K562 (cell line): Measurements from ENCODE around the gene NACC1. TPM values are rescaled to one million over a fixed set of nuclear protein-coding genes. Genes with fewer than 3 reads are reported as not detected.
A peak's percentile ranks its signal among the peaks of the same experiment; 100 is the strongest.

Experiments used
- BRD9 ChIP-seq: fragments of 450-650 bp; IDR thresholded peaks from 2 replicates; pipeline ENCODE4 v1.6.1; 2018; ENCODE audit warnings: low read depth; ENCODE audit not compliant: partially characterized antibody
- ELF4 ChIP-seq: fragments of 450-650 bp; formaldehyde crosslinking; IDR thresholded peaks from 2 replicates; pipeline ENCODE4 v1.4.0; 2022; ENCODE audit warnings: missing genetic modification characterization
- KLF10 ChIP-seq: fragments of 250-450 bp; sonication (Bioruptor Pico); IDR thresholded peaks from 2 replicates; pipeline ENCODE4 v1.6.1; 2021; ENCODE audit warnings: matching md5 sums
- NR1H2 ChIP-seq: sonication (generic); formaldehyde crosslinking; IDR thresholded peaks from 2 replicates; pipeline ENCODE4 v1.4.0; 2020; ENCODE audit warnings: mild to moderate bottlenecking, missing genetic modification reagents
- RCOR1 ChIP-seq, 2 experiments: IDR thresholded peaks; 2 replicates each; pipeline ENCODE4 v1.6.1; 2012; ENCODE audit warnings: low read depth in 2 of 2, low read length in 2 of 2, borderline replicate concordance in 1 of 2, improper control_type of control experiment in 1 of 2
- RUNX1 ChIP-seq: sonication (generic); IDR thresholded peaks from 2 replicates; pipeline ENCODE4 v1.6.1; 2016; ENCODE audit warnings: antibody characterized with exemption, low read depth
- SREBF2 ChIP-seq: sonication (generic); formaldehyde crosslinking; IDR thresholded peaks from 2 replicates; pipeline ENCODE4 v1.4.0; 2020; ENCODE audit warnings: mild to moderate bottlenecking, missing genetic modification reagents
- TCF3 ChIP-seq: sonication (generic); formaldehyde crosslinking; IDR thresholded peaks from 2 replicates; pipeline ENCODE4 v1.4.0; 2020; ENCODE audit warnings: mild to moderate bottlenecking, missing genetic modification reagents
- U2AF1 ChIP-seq: fragments of 200-400 bp; formaldehyde crosslinking; optimal IDR thresholded peaks from 2 replicates; pipeline ENCODE3; 2017; ENCODE audit warnings: mild to moderate bottlenecking, low read depth, low read length, moderate library complexity
- ZKSCAN1 ChIP-seq: fragments of 150-350 bp; IDR thresholded peaks from 2 replicates; pipeline ENCODE4 v1.6.1; 2016; ENCODE audit warnings: low read depth, low read length
- ZNF77 ChIP-seq: fragments of 250-450 bp; sonication (Bioruptor Pico); IDR thresholded peaks from 2 replicates; pipeline ENCODE4 v1.5.0; 2020
- polyA plus RNA-seq, 8 experiments: library from polyadenylated mRNA; depleted of rRNA in 4 of 8; stranded (reverse) in 5 of 8; unstranded in 3 of 8; fragments of >200 nt; fragmentation: Nextera tagmentation in 2 of 8; fragmentation: Illumina TruSeq in 1 of 8; extraction: Ambion mirVana in 2 of 8; extraction: Trizol in 1 of 8; gene quantifications; 2 replicates each; pipeline versions ENCODE4 v1.2.1 to v1.2.3, GENCODE V29; 2011 to 2014; ENCODE audit warnings: inconsistent platforms in 1 of 8, missing spikeins in 1 of 8
- total RNA-seq, 7 experiments: library from RNA; depleted of rRNA in 6 of 7; stranded (reverse); fragments of >200 nt in 6 of 7; fragmentation: Illumina TruSeq in 2 of 7; extraction: Trizol in 2 of 7; gene quantifications; 2 replicates each; pipeline versions ENCODE4 v1.2.1 to v1.2.3, GENCODE V29; 2011 to 2021; ENCODE audit warnings: low replicate concordance in 1 of 7
- TF ChIP-seq, protein P1 (sequence below): fragments of 250-450 bp; sonication (Bioruptor Pico); IDR thresholded peaks from 2 replicates; pipeline ENCODE4 v1.9.0; 2021; ENCODE audit warnings: mild to moderate bottlenecking, inconsistent platforms
- TF ChIP-seq, protein P2 (sequence below), 2 experiments: fragments of 450-650 bp; IDR thresholded peaks; 2 replicates each; pipeline ENCODE4 v1.6.1; 2016
- TF ChIP-seq, protein P3 (sequence below): IDR thresholded peaks from 2 replicates; pipeline ENCODE4 v1.6.1; 2011; ENCODE audit warnings: borderline replicate concordance, low read depth, mild to moderate bottlenecking, moderate library complexity, low read length; ENCODE audit not compliant: insufficient read depth, poor library complexity, severe bottlenecking
- TF ChIP-seq, protein P4 (sequence below): fragments of 450-650 bp; IDR thresholded peaks from 2 replicates; pipeline ENCODE4 v1.6.1; 2017; ENCODE audit warnings: antibody characterized with exemption, mild to moderate bottlenecking
- TF ChIP-seq, protein P5 (sequence below): sonication (generic); formaldehyde crosslinking; IDR thresholded peaks from 2 replicates; pipeline ENCODE4 v1.8.1; 2023; ENCODE audit warnings: mild to moderate bottlenecking, missing genetic modification reagents

The NACC1 gene
- total and polyA plus RNA-seq, 9 of the 15 experiments (the other 6 are each of a cell fraction or from before 2014, with no cell fraction given), result 0.04 to 96.6 (median 25.8) TPM

DNA sequence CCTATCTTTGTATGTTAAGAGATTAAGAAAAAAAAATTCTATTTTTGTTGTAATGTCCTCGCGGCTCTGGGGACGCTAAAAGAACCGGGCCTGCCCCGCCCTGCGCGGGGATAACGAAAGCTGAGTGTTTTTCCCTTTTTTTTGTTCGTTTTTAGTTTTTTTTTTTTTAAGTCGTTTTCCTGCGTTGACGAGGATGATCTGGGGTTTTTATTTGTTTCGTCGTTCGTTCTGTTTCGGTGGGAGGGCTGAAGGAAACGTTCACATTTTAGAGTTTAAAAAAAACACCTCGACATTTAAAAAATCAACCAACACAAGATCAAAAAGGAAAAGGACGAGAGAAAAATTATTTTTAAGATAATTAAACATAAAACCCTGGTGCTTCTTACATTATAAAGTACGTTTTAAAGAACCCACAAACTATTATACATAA lies 21.0 kb upstream of the NACC1 start (continued):
- TF ChIP-seq, protein P1, sequence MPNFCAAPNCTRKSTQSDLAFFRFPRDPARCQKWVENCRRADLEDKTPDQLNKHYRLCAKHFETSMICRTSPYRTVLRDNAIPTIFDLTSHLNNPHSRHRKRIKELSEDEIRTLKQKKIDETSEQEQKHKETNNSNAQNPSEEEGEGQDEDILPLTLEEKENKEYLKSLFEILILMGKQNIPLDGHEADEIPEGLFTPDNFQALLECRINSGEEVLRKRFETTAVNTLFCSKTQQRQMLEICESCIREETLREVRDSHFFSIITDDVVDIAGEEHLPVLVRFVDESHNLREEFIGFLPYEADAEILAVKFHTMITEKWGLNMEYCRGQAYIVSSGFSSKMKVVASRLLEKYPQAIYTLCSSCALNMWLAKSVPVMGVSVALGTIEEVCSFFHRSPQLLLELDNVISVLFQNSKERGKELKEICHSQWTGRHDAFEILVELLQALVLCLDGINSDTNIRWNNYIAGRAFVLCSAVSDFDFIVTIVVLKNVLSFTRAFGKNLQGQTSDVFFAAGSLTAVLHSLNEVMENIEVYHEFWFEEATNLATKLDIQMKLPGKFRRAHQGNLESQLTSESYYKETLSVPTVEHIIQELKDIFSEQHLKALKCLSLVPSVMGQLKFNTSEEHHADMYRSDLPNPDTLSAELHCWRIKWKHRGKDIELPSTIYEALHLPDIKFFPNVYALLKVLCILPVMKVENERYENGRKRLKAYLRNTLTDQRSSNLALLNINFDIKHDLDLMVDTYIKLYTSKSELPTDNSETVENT (CRISPR knock-in tag), result no peak
- TF ChIP-seq RUNX1, result no peak
- TF ChIP-seq KLF10, result no peak
- no peak for TF ChIP-seq ZNF77 (CRISPR knock-in tag)
- no peak for TF ChIP-seq SREBF2 (CRISPR knock-in tag)
- TF ChIP-seq ZKSCAN1, result no peak
- TF ChIP-seq NR1H2 (CRISPR knock-in tag), result no peak
- TF ChIP-seq BRD9, result no peak
- TF ChIP-seq, protein P2, sequence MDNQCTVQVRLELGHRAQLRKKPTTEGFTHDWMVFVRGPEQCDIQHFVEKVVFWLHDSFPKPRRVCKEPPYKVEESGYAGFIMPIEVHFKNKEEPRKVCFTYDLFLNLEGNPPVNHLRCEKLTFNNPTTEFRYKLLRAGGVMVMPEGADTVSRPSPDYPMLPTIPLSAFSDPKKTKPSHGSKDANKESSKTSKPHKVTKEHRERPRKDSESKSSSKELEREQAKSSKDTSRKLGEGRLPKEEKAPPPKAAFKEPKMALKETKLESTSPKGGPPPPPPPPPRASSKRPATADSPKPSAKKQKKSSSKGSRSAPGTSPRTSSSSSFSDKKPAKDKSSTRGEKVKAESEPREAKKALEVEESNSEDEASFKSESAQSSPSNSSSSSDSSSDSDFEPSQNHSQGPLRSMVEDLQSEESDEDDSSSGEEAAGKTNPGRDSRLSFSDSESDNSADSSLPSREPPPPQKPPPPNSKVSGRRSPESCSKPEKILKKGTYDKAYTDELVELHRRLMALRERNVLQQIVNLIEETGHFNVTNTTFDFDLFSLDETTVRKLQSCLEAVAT (IDR thresholded peaks at IDR 0.05), result peak; percentile 51 to 78; a peak in 2 of 4 replicates
- no peak for TF ChIP-seq ELF4 (CRISPR knock-in tag)
- TF ChIP-seq TCF3 (CRISPR knock-in tag), result no peak
- TF ChIP-seq, protein P3, sequence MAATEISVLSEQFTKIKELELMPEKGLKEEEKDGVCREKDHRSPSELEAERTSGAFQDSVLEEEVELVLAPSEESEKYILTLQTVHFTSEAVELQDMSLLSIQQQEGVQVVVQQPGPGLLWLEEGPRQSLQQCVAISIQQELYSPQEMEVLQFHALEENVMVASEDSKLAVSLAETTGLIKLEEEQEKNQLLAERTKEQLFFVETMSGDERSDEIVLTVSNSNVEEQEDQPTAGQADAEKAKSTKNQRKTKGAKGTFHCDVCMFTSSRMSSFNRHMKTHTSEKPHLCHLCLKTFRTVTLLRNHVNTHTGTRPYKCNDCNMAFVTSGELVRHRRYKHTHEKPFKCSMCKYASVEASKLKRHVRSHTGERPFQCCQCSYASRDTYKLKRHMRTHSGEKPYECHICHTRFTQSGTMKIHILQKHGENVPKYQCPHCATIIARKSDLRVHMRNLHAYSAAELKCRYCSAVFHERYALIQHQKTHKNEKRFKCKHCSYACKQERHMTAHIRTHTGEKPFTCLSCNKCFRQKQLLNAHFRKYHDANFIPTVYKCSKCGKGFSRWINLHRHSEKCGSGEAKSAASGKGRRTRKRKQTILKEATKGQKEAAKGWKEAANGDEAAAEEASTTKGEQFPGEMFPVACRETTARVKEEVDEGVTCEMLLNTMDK, result no peak
- no peak for TF ChIP-seq RCOR1 (IDR thresholded peaks at IDR 0.05; ENCODE audit: borderline replicate concordance in 1 of 2, low read depth in 2 of 2, low read length in 2 of 2)
- TF ChIP-seq, protein P4, sequence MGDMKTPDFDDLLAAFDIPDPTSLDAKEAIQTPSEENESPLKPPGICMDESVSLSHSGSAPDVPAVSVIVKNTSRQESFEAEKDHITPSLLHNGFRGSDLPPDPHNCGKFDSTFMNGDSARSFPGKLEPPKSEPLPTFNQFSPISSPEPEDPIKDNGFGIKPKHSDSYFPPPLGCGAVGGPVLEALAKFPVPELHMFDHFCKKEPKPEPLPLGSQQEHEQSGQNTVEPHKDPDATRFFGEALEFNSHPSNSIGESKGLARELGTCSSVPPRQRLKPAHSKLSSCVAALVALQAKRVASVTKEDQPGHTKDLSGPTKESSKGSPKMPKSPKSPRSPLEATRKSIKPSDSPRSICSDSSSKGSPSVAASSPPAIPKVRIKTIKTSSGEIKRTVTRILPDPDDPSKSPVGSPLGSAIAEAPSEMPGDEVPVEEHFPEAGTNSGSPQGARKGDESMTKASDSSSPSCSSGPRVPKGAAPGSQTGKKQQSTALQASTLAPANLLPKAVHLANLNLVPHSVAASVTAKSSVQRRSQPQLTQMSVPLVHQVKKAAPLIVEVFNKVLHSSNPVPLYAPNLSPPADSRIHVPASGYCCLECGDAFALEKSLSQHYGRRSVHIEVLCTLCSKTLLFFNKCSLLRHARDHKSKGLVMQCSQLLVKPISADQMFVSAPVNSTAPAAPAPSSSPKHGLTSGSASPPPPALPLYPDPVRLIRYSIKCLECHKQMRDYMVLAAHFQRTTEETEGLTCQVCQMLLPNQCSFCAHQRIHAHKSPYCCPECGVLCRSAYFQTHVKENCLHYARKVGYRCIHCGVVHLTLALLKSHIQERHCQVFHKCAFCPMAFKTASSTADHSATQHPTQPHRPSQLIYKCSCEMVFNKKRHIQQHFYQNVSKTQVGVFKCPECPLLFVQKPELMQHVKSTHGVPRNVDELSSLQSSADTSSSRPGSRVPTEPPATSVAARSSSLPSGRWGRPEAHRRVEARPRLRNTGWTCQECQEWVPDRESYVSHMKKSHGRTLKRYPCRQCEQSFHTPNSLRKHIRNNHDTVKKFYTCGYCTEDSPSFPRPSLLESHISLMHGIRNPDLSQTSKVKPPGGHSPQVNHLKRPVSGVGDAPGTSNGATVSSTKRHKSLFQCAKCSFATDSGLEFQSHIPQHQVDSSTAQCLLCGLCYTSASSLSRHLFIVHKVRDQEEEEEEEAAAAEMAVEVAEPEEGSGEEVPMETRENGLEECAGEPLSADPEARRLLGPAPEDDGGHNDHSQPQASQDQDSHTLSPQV, result no peak
- TF ChIP-seq, protein P5, sequence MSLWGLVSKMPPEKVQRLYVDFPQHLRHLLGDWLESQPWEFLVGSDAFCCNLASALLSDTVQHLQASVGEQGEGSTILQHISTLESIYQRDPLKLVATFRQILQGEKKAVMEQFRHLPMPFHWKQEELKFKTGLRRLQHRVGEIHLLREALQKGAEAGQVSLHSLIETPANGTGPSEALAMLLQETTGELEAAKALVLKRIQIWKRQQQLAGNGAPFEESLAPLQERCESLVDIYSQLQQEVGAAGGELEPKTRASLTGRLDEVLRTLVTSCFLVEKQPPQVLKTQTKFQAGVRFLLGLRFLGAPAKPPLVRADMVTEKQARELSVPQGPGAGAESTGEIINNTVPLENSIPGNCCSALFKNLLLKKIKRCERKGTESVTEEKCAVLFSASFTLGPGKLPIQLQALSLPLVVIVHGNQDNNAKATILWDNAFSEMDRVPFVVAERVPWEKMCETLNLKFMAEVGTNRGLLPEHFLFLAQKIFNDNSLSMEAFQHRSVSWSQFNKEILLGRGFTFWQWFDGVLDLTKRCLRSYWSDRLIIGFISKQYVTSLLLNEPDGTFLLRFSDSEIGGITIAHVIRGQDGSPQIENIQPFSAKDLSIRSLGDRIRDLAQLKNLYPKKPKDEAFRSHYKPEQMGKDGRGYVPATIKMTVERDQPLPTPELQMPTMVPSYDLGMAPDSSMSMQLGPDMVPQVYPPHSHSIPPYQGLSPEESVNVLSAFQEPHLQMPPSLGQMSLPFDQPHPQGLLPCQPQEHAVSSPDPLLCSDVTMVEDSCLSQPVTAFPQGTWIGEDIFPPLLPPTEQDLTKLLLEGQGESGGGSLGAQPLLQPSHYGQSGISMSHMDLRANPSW (CRISPR knock-in tag), result no peak
- no peak for TF ChIP-seq U2AF1
